Activated CD4-positive, alpha-beta memory T cell treated with anti-CD3 and anti-CD28 coated beads for 36 hours (primary cell): Measurements from ENCODE around the gene VRTN. TPM values are rescaled to one million over a fixed set of nuclear protein-coding genes. Genes with fewer than 3 reads are reported as not detected.
"Not testable (repeated sequence)": the region's sequence is repeated elsewhere in the genome, so short reads cannot be mapped to it uniquely, and the experiment has no call there.

ENCODE experiments used
- CTCF ChIA-PET: fragments of 350-600 bp; sonication (Branson Sonifier 250); formaldehyde crosslinking; loops from one replicate; lab custom pipeline; 2021; ENCODE audit warnings: antibody characterized with exemption, inconsistent platforms; lab: Charles Lee
- POLR2A ChIA-PET: fragments of 350-600 bp; sonication (Branson Sonifier 250); formaldehyde crosslinking; loops from one replicate; lab custom pipeline; 2021; ENCODE audit warnings: antibody characterized with exemption; lab: Charles Lee
- DNase-seq: peaks from one replicate; pipeline ENCODE4 v3.0.0-alpha.2; 2020
- H3K27ac Mint-ChIP-seq: one replicate; pipeline ENCODE4 v1.8.0; 2021; ENCODE audit warnings: mixed read lengths
- H3K27me3 Mint-ChIP-seq: one replicate; pipeline ENCODE4 v1.8.0; 2021; ENCODE audit warnings: mixed read lengths
- H3K36me3 Mint-ChIP-seq: one replicate; pipeline ENCODE4 v1.8.0; 2021; ENCODE audit warnings: mixed read lengths
- H3K4me1 Mint-ChIP-seq: one replicate; pipeline ENCODE4 v1.8.0; 2021; ENCODE audit warnings: low read depth, mixed read lengths
- H3K4me3 Mint-ChIP-seq: one replicate; pipeline ENCODE4 v1.8.0; 2021; ENCODE audit warnings: mild to moderate bottlenecking, mixed read lengths
- H3K9me3 Mint-ChIP-seq: one replicate; pipeline ENCODE4 v1.8.0; 2021; ENCODE audit warnings: mixed read lengths
- intact Hi-C: fragments of 100-400 bp; cut with micrococcal nuclease; formaldehyde crosslinking; loops from one replicate; pipeline ENCODE4 v1.15.1; 2023
- total RNA-seq, 2 experiments: library from RNA; stranded (reverse); gene quantifications; one replicate each; pipeline ENCODE4 v1.2.3, GENCODE V29; 2021

The VRTN gene
- total RNA-seq, 2 experiments from 2014 or later: not detected

DNA sequence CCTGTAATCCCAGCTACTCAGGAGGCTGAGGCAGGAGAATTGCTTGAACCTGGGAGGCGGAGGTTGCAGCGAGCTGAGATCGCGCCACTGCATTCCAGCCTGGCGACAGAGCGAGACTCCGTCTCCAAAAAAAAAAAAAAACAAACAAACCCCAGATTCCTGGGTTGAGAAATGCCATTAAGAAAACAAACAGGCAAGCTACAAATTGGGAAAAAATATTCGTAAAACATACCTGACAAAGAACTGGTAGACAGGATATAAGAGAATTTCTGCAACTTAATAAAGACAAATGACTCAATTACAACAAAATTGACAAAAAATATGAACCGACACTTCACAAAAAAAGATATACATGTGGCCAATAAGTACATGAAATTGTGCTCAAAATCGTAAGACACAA lies 33.3 kb downstream of the VRTN start:
- H3K36me3 Mint-ChIP-seq, H3K9me3 Mint-ChIP-seq, H3K27ac Mint-ChIP-seq, H3K4me1 Mint-ChIP-seq, intact Hi-C loops, CTCF ChIA-PET, H3K27me3 Mint-ChIP-seq, DNase-seq, POLR2A ChIA-PET, H3K4me3 Mint-ChIP-seq: not testable (repeated sequence)

DNA sequence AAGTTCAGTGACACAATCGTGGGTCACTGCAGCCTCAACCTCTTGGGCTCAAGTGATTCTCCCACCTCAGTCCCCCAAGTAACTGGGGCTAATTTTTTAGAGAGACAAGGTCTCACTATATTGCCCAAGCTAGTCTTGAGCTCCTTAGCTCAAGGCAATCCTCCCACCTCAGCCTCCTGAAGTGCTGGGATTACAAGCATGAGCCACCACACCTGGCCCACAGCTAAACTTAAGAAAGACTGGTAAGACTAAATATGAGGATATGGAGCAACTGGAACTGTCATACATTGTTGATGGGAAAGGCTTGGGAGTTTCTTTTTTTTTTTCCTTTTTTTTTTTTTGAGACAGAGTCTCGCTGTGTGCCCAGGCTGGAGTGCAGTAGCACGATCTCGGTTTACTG lies 34.0 kb downstream of the VRTN start:
- Mint-ChIP-seq H3K36me3 (no peaks in the 10 kb centered on the region), H3K9me3 (no peaks in the 10 kb centered on the region), H3K27ac (no peak overlapping the region), H3K27me3 (no peaks in the 10 kb centered on the region), H3K4me1 (no peaks in the 10 kb centered on the region), H3K4me3 (no peak overlapping the region)
- POLR2A ChIA-PET: no interaction called here
- CTCF ChIA-PET: no interaction called here
- intact Hi-C loops: no loop called here
- no peak for DNase-seq

DNA sequence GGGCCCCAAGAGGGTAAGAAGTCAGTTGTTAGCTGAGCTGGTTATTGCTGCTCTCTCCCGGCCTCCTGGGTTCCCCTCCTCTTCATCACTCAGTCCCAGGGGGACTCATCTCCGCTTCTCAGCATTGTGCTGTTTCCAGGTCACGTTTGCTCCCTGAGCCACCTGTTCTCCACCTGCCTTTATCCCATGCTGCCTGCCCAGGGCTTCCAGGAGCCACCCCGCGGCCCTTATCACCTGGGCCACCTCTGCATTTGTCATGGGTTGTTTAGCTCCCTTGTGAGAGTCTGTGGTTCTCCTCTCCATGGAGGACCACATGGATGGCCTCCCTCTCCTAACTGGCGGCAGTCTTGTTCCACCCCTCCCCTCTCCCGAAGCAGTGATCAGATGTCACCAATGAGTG lies 41.7 kb downstream of the VRTN start:
- DNase-seq: no peak
- intact Hi-C loops: no loop called here
- no peaks in the 10 kb centered on the region for H3K27me3 Mint-ChIP-seq
- no peak overlapping the region for H3K4me3 Mint-ChIP-seq
- H3K9me3 Mint-ChIP-seq: no peaks in the 10 kb centered on the region
- no peaks in the 10 kb centered on the region for H3K36me3 Mint-ChIP-seq
- POLR2A ChIA-PET: no interaction called here
- no peak overlapping the region for H3K27ac Mint-ChIP-seq
- CTCF ChIA-PET: no interaction called here
- no peaks in the 10 kb centered on the region for H3K4me1 Mint-ChIP-seq

DNA sequence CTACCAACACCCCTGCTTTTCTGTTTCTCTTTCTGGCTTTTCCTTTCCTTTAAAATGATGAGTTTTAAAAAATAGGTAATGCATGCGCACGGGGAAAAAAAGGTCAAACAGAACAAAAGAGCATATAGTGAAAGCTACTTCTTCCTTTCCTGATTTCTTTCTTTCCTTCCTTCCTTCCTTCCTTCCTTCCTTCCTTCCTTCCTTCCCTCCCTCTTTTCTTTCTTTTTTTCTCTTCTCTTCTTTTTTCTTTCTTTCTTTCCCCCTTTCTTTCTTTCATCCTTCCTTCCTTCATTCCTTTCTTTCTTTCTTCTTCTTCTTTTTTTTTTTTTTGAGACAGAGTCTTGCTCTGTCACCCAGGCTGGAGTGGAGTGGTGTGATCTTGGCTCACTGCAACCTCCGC lies 42.2 kb downstream of the VRTN start:
- H3K4me3 Mint-ChIP-seq, H3K27ac Mint-ChIP-seq, H3K27me3 Mint-ChIP-seq, DNase-seq, CTCF ChIA-PET, H3K4me1 Mint-ChIP-seq, POLR2A ChIA-PET, H3K36me3 Mint-ChIP-seq, intact Hi-C loops, H3K9me3 Mint-ChIP-seq: not testable (repeated sequence)

DNA sequence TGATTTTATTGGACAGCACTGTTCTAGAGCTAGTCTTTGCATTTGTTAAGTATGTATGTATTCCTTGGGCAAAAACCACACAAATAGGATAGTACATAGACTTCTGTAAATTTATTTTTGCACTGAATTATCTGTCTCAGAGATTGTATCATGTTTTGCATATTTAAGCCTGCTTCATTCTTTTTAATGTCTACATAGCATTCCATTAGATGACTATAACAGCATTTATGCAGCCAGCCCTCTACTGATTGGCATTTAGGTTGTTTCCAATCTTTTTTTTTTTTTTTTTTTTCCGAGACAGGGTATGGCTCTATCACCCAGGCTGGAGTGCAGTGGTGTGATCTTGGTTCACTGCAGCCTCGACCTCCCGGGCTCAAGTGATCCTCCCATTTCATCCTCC lies 43.2 kb downstream of the VRTN start:
- Mint-ChIP-seq H3K4me1 (no peaks in the 10 kb centered on the region), H3K36me3 (no peaks in the 10 kb centered on the region), H3K9me3 (no peaks in the 10 kb centered on the region), H3K4me3 (no peak overlapping the region), H3K27ac (no peak overlapping the region), H3K27me3 (peaks cover 3% of the 10 kb centered on the region)
- intact Hi-C loops: no loop called here
- CTCF ChIA-PET: no interaction called here
- DNase-seq: no peak
- POLR2A ChIA-PET: no interaction called here

DNA sequence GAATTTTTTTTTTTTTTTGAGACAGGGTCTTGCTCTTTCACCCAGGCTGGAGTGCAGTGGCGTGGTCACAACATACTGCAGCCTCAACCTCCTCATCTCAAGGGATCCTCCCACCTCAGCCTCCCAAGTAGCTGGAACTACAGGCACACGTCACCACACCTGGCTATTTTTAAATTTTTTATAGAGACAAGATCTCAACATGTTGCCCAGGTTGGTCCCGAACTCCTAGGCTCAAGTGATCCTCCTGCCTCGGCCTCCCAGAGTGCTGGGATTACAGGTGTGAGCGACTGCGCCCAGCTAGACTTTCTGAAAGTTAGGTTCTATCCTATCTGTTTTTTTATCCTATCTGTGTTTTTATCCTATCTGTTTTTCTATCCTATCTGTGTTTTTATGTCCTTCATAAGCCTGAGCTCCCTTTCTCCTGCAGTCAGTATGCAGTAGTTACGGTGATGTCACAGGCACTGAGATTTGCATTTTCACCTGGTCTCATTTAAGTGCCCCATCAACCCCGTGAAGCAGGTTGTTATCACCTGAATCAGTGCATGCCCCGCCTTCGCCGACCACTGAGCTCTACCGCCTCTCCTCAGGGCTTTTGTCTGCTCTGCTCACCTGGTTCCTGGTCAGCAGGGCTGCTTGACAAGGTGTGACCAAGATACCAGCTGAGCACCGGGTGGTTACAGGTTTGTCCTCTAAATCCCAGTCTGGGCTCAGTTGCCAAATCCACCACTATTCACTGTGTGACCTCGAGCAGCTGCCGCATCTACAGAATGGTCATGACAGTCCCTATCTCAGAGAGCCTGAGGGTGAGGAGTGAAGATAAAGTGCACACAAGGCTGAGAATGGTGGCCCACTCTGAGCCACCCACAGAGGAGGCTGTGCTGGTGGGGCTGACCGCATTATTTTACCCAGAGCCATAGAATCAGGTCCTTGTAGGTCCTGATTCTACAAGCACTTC lies 44.6 kb downstream of the VRTN start:
- Mint-ChIP-seq H3K27me3 (peaks cover 3% of the 10 kb centered on the region), H3K27ac (no peak overlapping the region), H3K4me1 (no peaks in the 10 kb centered on the region), H3K36me3 (no peaks in the 10 kb centered on the region), H3K9me3 (no peaks in the 10 kb centered on the region), H3K4me3 (no peak overlapping the region)
- intact Hi-C loops: no loop called here
- ChIA-PET POLR2A (no interaction called here), CTCF (interaction anchor here (0.6 to 1.1 kb wide), 2 partner anchors 216 to 486 kb away, joined by 3 to 4 read pairs; no protein-coding TSS in a partner anchor)
- DNase-seq: no peak

DNA sequence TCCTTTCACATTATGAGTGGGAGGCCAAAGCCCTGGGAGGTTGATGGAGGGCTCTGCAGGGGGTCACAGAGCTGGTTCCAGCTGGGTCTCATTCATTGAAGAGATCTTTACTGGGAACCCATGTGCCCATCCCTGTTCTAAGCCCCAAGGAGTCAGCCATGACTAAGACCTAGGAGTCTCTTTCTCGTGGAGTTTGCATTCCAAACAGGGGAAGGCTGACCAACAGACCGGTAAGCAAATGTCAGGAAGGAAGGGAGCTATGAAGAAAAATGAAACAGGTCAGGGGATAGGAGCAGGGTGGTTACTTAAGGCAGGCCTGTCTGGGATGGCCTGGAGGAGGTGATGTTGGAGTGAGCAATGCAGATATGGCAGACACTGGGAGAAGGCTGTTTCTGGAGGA lies 46.3 kb downstream of the VRTN start:
- intact Hi-C loops: no loop called here
- POLR2A ChIA-PET: no interaction called here
- CTCF ChIA-PET: interaction anchor here (0.6 kb wide), 1 partner anchor 15 kb away, joined by 3 read pairs; no protein-coding TSS in a partner anchor
- Mint-ChIP-seq H3K27ac (no peak overlapping the region), H3K4me1 (no peaks in the 10 kb centered on the region), H3K27me3 (peaks cover 3% of the 10 kb centered on the region), H3K9me3 (no peaks in the 10 kb centered on the region), H3K36me3 (no peaks in the 10 kb centered on the region), H3K4me3 (no peak overlapping the region)
- no peak for DNase-seq

DNA sequence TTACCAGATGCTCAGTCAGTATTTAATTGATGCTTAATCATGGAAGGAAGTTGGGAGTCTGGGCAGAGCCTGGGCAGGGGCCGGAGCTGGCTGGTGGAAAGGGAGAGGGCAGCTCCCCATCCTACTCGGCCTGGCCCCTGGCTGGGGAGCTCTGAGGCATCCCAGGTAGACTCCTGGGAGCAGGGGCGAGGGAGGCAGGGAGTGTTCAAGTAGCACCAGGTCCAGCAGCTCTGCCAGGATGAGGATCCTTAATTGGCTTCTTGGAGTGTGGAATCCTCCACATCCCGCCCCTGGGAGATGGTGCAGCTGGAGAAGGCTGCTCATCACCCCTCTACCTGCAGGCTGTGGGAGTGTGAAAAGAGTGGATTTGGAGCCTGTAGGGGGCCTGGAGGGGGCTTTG lies 46.8 kb downstream of the VRTN start:
- intact Hi-C loops: no loop called here
- DNase-seq: no peak
- Mint-ChIP-seq H3K27me3 (peaks cover 3% of the 10 kb centered on the region), H3K4me3 (no peak overlapping the region), H3K9me3 (no peaks in the 10 kb centered on the region), H3K36me3 (no peaks in the 10 kb centered on the region), H3K4me1 (no peaks in the 10 kb centered on the region), H3K27ac (no peak overlapping the region)
- POLR2A ChIA-PET: no interaction called here
- CTCF ChIA-PET: no interaction called here

DNA sequence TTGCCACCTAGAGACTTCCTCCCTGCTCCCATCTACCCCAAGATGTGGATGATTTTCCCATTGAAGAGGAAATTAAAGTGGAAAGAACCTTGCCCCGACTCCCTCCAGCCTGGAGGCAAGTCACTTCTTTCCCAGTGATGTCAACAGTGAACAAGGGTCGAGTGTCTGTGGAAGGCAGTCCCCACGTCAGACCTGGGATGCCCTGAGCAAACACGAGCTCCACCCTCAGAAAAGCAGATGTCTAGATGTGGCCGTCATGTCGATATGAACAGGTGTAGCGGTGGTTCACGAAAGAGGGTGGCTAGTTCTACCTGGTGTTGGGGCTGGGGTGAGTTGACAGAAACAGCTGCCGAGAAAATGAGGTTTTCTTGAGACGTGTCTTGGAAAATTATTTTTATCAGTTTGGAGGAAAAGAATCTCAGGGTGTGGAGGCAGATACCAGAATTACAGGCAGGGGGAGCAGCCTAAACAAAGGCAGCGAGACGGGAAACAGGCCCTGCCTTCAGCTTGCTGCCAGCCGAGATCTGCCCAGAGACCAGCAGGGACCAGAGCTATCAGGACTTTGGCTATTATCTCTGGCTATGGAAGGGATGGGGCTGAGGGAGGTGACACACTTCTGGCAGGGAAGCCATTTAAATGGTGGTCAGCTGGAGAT lies 51.9 kb downstream of the VRTN start:
- Mint-ChIP-seq H3K27ac (no peak overlapping the region), H3K4me1 (peaks cover 16% of the 10 kb centered on the region), H3K4me3 (no peak overlapping the region), H3K9me3 (no peaks in the 10 kb centered on the region), H3K36me3 (no peaks in the 10 kb centered on the region), H3K27me3 (peaks cover 3% of the 10 kb centered on the region)
- ChIA-PET CTCF (no interaction called here), POLR2A (no interaction called here)
- DNase-seq: no peak
- intact Hi-C loops: no loop called here

DNA sequence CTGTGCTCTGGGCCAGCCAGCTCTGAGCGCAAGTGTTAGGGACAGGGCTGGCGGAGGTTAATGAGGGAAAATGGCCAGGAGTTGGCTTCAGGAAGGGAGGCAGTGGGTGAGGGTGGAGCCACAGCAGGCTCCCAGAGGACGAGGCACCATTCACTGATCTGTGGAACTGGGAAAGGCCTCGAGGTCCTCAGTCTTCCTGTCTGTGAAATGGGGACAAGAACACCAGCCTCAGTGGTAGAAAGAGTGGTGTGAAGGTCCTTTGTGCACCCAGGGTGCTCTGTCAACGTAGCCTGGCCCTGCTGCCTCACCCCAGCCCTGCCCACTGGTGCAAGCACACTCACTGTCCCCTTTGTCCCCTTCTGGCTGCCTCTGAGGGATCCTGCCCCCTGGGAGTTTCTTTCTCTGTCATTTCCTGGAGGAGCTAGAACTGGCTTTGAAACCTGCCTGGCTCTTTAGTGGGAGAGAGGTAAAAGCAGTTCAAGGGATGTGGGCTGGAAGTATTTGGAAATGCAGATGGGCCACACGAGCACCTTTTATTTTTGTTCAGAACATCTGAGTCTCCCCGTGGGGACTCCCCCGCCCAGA lies 52.7 kb downstream of the VRTN start:
- H3K27me3 Mint-ChIP-seq: peaks cover 2% of the 10 kb centered on the region
- peak overlapping the region; percentile 64 for H3K27ac Mint-ChIP-seq
- CTCF ChIA-PET: no interaction called here
- intact Hi-C loops: loop anchor here (1.0 kb wide), 1 partner anchor 92 kb away; the partner anchor contains the start of genes ISCA2 and NPC2
- DNase-seq: peak; percentile 13
- POLR2A ChIA-PET: no interaction called here
- H3K4me3 Mint-ChIP-seq: no peak overlapping the region
- no peaks in the 10 kb centered on the region for H3K9me3 Mint-ChIP-seq
- no peaks in the 10 kb centered on the region for H3K36me3 Mint-ChIP-seq
- peaks cover 16% of the 10 kb centered on the region for H3K4me1 Mint-ChIP-seq

DNA sequence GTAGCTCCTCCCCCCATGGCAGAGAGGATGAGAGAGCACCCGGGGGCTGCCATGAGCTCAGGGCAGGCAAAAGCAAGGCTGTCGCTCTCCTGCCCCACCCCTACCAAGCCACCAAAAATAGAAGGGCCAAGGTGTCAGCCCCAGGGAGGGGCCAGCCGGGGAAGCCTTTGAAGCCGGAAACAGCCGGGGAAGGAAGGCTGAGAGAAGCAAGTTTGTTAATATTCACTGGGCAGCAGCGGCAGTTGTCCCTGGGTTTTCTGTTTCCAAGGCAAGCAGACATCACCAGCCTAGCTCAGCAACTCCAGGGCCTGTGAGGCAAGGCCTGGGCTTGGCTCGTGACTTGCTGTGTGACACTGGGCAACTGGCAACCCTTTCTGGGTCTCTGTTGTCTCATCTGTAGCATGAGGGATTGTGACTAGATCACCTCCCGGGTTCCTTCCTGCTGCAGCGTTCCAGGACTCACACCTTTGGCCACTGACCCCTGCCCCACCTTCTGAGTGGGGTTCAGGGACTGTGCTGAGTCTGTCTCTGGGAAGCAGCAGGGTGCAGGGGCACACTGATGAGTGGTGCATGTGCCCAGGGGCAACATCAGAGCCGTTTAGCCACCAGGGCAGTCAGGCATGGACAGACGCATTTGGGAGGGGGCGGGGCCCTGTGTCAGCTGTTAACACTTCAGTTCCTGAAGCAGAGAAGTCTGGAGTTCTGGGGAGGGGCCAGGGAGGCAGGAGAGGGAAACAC lies 53.4 kb downstream of the VRTN start:
- peak; percentile 75 for DNase-seq
- Mint-ChIP-seq H3K9me3 (no peaks in the 10 kb centered on the region), H3K27ac (peak overlapping the region; percentile 64), H3K27me3 (no peaks in the 10 kb centered on the region), H3K36me3 (no peaks in the 10 kb centered on the region), H3K4me3 (no peak overlapping the region), H3K4me1 (peaks cover 16% of the 10 kb centered on the region)
- intact Hi-C loops: loop anchor here (1.0 kb wide), 1 partner anchor 92 kb away; the partner anchor contains the start of genes ISCA2 and NPC2
- CTCF ChIA-PET: no interaction called here
- POLR2A ChIA-PET: no interaction called here
